H1 (cell line): Measurements from ENCODE around the gene LUZP1. TPM values are rescaled to one million over a fixed set of nuclear protein-coding genes. Genes with fewer than 3 reads are reported as not detected.

Experiments used
- CTCF ChIA-PET: fragments of 300-600 bp; sonication (Branson Sonifier 250); formaldehyde crosslinking; loops from one replicate; lab custom pipeline; 2021; ENCODE audit not compliant: partially characterized antibody; lab: Charles Lee
- POLR2A ChIA-PET: fragments of 300-600 bp; sonication (Branson Sonifier 250); formaldehyde crosslinking; loops from one replicate; lab custom pipeline; 2021; ENCODE audit warnings: inconsistent platforms; ENCODE audit not compliant: partially characterized antibody; lab: Charles Lee
- DNase-seq, 2 experiments: peaks; one replicate each; pipeline versions ENCODE4 v3.0.0 to v3.0.0-alpha.2; 2010 to 2022; ENCODE audit warnings: low spot score in 2 of 2, low read depth in 1 of 2, mixed read lengths in 1 of 2
- FAIRE-seq: peaks from 2 replicates; lab custom pipeline; 2011; peaks lifted over from hg19 to GRCh38; lab: Jason Lieb, UNC
- H2AFZ ChIP-seq: 2 replicates; pipeline ENCODE4 v1.8.1; 2012; ENCODE audit warnings: low read length, inconsistent platforms
- H2AK5ac ChIP-seq: 2 replicates; pipeline ENCODE4 v1.6.1; 2013; ENCODE audit warnings: low read depth, low read length
- H2BK120ac ChIP-seq: replicated peaks from 2 replicates; pipeline ENCODE3; 2013; ENCODE audit warnings: low read depth, low read length, inconsistent platforms
- H2BK12ac ChIP-seq: 2 replicates; pipeline ENCODE4 v1.6.1; 2013; ENCODE audit warnings: low read depth, low read length
- H2BK15ac ChIP-seq: 2 replicates; pipeline ENCODE4 v1.6.1; 2013; ENCODE audit warnings: low read length
- H2BK20ac ChIP-seq: 2 replicates; pipeline ENCODE4 v1.6.1; 2013; ENCODE audit warnings: low read length
- H2BK5ac ChIP-seq: 2 replicates; pipeline ENCODE4 v1.6.1; 2013; ENCODE audit warnings: low read depth, low read length
- H3K14ac ChIP-seq: 2 replicates; pipeline ENCODE4 v1.6.1; 2013; ENCODE audit warnings: inconsistent platforms; ENCODE audit not compliant: insufficient read length
- H3K18ac ChIP-seq: 2 replicates; pipeline ENCODE4 v1.6.1; 2013; ENCODE audit warnings: low read length; ENCODE audit errors: extremely low read depth
- H3K23ac ChIP-seq: 2 replicates; pipeline ENCODE4 v1.6.1; 2013; ENCODE audit warnings: inconsistent platforms; ENCODE audit not compliant: insufficient read length
- H3K23me2 ChIP-seq: 2 replicates; pipeline ENCODE4 v1.6.1; 2013; ENCODE audit warnings: low read depth, low read length
- H3K27ac ChIP-seq: 2 replicates; pipeline ENCODE4 v1.6.1; 2011; ENCODE audit warnings: low read depth, low read length, inconsistent platforms
- H3K27me3 ChIP-seq, 4 experiments: replicated peaks in 1 of 4; 1 replicate in 1 of 4; 2 replicates in 3 of 4; pipeline versions ENCODE4 v1.6.1 to v1.8.1; 2011 to 2013; ENCODE audit warnings: low read length in 3 of 4, mild to moderate bottlenecking in 3 of 4, inconsistent platforms in 2 of 4, mixed read lengths in 2 of 4, moderate library complexity in 1 of 4; ENCODE audit not compliant: control insufficient read depth in 3 of 4, insufficient read depth in 3 of 4; ENCODE audit errors: extremely low read depth in 1 of 4
- H3K36me3 ChIP-seq, 4 experiments: 2 replicates each; pipeline versions ENCODE4 v1.6.1 to v1.8.1; 2011 to 2013; ENCODE audit warnings: mild to moderate bottlenecking in 4 of 4, low read length in 3 of 4, moderate library complexity in 2 of 4, control low read depth in 1 of 4, inconsistent platforms in 1 of 4; ENCODE audit not compliant: insufficient read depth in 4 of 4, control insufficient read depth in 2 of 4
- H3K4ac ChIP-seq: replicated peaks from 2 replicates; pipeline ENCODE3; 2013; ENCODE audit warnings: low read length, low read depth, mixed read lengths, inconsistent platforms; ENCODE audit not compliant: insufficient read length
- H3K4me1 ChIP-seq, 4 experiments: replicated peaks in 1 of 4; 1 replicate in 1 of 4; 2 replicates in 3 of 4; pipeline versions ENCODE4 v1.6.1 to v1.8.1; 2011 to 2013; ENCODE audit warnings: low read length in 3 of 4, inconsistent platforms in 2 of 4, mixed read lengths in 1 of 4; ENCODE audit not compliant: insufficient read depth in 4 of 4, control insufficient read depth in 3 of 4
- H3K4me2 ChIP-seq, 2 experiments: 2 replicates each; pipeline versions ENCODE4 v1.6.1 to v1.8.1; 2011 to 2013; ENCODE audit warnings: low read depth in 2 of 2, low read length in 2 of 2, control low read depth in 1 of 2, inconsistent platforms in 1 of 2, mild to moderate bottlenecking in 1 of 2; ENCODE audit not compliant: insufficient read depth in 1 of 2
- H3K4me3 ChIP-seq, 4 experiments: fragments of 200-600, 300-600 bp in 1 of 4; sonication (generic), shearing (Covaris generic), sonication (Bioruptor Twin) in 1 of 4; 2 replicates each; pipeline versions ENCODE4 v1.5.1 to v1.8.1; 2011 to 2016; ENCODE audit warnings: low read length in 4 of 4, low read depth in 3 of 4, control low read depth in 2 of 4, inconsistent platforms in 2 of 4, mild to moderate bottlenecking in 2 of 4, mixed read lengths in 1 of 4, moderate library complexity in 1 of 4; ENCODE audit not compliant: insufficient read depth in 2 of 4; ENCODE audit errors: extremely low read depth in 1 of 4
- H3K56ac ChIP-seq: replicated peaks from 2 replicates; pipeline ENCODE3; 2013; ENCODE audit warnings: low read depth, mild to moderate bottlenecking, mixed read lengths, low read length, inconsistent platforms; ENCODE audit not compliant: insufficient read length
- H3K79me1 ChIP-seq: 2 replicates; pipeline ENCODE4 v1.6.1; 2013; ENCODE audit warnings: low read depth, low read length, control low read depth
- H3K79me2 ChIP-seq, 2 experiments: 2 replicates each; pipeline versions ENCODE4 v1.6.1 to v1.8.1; 2012 to 2013; ENCODE audit warnings: low read length in 2 of 2, mild to moderate bottlenecking in 2 of 2, inconsistent platforms in 1 of 2; ENCODE audit not compliant: insufficient read depth in 2 of 2, control insufficient read depth in 1 of 2
- H3K9ac ChIP-seq, 4 experiments: replicated peaks in 1 of 4; 1 replicate in 1 of 4; 2 replicates in 3 of 4; pipeline versions ENCODE4 v1.6.1 to v1.8.1; 2011 to 2013; ENCODE audit warnings: low read depth in 3 of 4, low read length in 3 of 4, control low read depth in 2 of 4, mild to moderate bottlenecking in 2 of 4, moderate library complexity in 2 of 4, inconsistent platforms in 1 of 4; ENCODE audit errors: extremely low read depth in 1 of 4
- H3K9me3 ChIP-seq, 2 experiments: 2 replicates each; pipeline versions ENCODE4 v1.6.1 to v1.8.1; 2012 to 2013; ENCODE audit warnings: mild to moderate bottlenecking in 2 of 2, moderate library complexity in 2 of 2, control low read depth in 1 of 2, inconsistent platforms in 1 of 2, low read depth in 1 of 2, low read length in 1 of 2, mixed read lengths in 1 of 2; ENCODE audit not compliant: insufficient read depth in 2 of 2
- H4K20me1 ChIP-seq, 2 experiments: replicated peaks in 1 of 2; 2 replicates each; pipeline versions ENCODE3 to v1.8.1; 2011 to 2013; ENCODE audit warnings: inconsistent platforms in 2 of 2, low read length in 2 of 2, mild to moderate bottlenecking in 1 of 2; ENCODE audit not compliant: insufficient read depth in 2 of 2, control insufficient read depth in 1 of 2
- H4K5ac ChIP-seq: 2 replicates; pipeline ENCODE4 v1.6.1; 2013; ENCODE audit warnings: low read length, low read depth, mixed read lengths, inconsistent platforms; ENCODE audit not compliant: insufficient read length
- H4K8ac ChIP-seq: 2 replicates; pipeline ENCODE4 v1.8.0; 2013; ENCODE audit warnings: mild to moderate bottlenecking, moderate library complexity, low read length, inconsistent platforms; ENCODE audit not compliant: insufficient read depth; ENCODE audit errors: extremely low read depth
- H4K91ac ChIP-seq: replicated peaks from 2 replicates; pipeline ENCODE3; 2013; ENCODE audit warnings: low read length, mixed read lengths, inconsistent platforms; ENCODE audit not compliant: insufficient read length
- BCL11A ChIP-seq, 2 experiments: IDR thresholded peaks; one replicate each; pipeline ENCODE4 v1.6.1; 2011; ENCODE audit warnings: low read depth in 2 of 2, low read length in 2 of 2, mild to moderate bottlenecking in 2 of 2
- CHD1 ChIP-seq: IDR thresholded peaks from 2 replicates; pipeline ENCODE4 v1.6.1; 2012; ENCODE audit warnings: low read depth, low read length, improper control_type of control experiment
- CHD2 ChIP-seq: IDR thresholded peaks from 2 replicates; pipeline ENCODE4 v1.6.1; 2012; ENCODE audit warnings: low read length, improper control_type of control experiment
- CREB1 ChIP-seq: IDR thresholded peaks from 2 replicates; pipeline ENCODE4 v1.6.1; 2012; ENCODE audit warnings: inconsistent platforms
- NANOG ChIP-seq: IDR thresholded peaks from 2 replicates; pipeline ENCODE4 v1.6.1; 2011; ENCODE audit warnings: low read length, low read depth, mild to moderate bottlenecking, inconsistent platforms; ENCODE audit not compliant: insufficient read depth, poor library complexity, severe bottlenecking
- RBBP5 ChIP-seq: IDR thresholded peaks from 2 replicates; pipeline ENCODE4 v1.7.1; 2012; ENCODE audit warnings: low read depth, mild to moderate bottlenecking, inconsistent platforms, low read length, moderate library complexity, borderline replicate concordance
- TAF1 ChIP-seq: IDR thresholded peaks from 2 replicates; pipeline ENCODE4 v1.6.1; 2011; ENCODE audit warnings: mild to moderate bottlenecking, low read depth, low read length
- TAF7 ChIP-seq: optimal IDR thresholded peaks from 2 replicates; pipeline ENCODE3; 2011; ENCODE audit warnings: low read depth, mild to moderate bottlenecking, inconsistent platforms, low read length, moderate library complexity, borderline replicate concordance
- TCF12 ChIP-seq: IDR thresholded peaks from 2 replicates; pipeline ENCODE4 v1.6.1; 2011; ENCODE audit warnings: low read depth, mild to moderate bottlenecking, low read length
- TEAD4 ChIP-seq: IDR thresholded peaks from 2 replicates; pipeline ENCODE4 v1.6.1; 2012; ENCODE audit warnings: low read depth, low read length, inconsistent platforms, mixed read lengths
- polyA plus RNA-seq, 7 experiments: library from polyadenylated mRNA; depleted of rRNA in 3 of 7; stranded (reverse) in 5 of 7; unstranded in 2 of 7; fragments of >200 nt in 5 of 7; fragments of 200-250 nt in 2 of 7; gene quantifications; 1 replicate in 5 of 7; 2 replicates in 1 of 7; 4 replicates in 1 of 7; pipeline versions ENCODE4 v1.2.1 to v1.2.3, GENCODE V29; 2011 to 2013; ENCODE audit warnings: missing spikeins in 2 of 7, mixed read lengths in 2 of 7
- total RNA-seq: library from RNA; stranded (reverse); fragmentation: NEBNext Ultra II Directional; extraction: Animal tissue kit (Norgen Biotek cat#: 25700); gene quantifications from 2 replicates; pipeline ENCODE4 v1.2.1, GENCODE V29; 2021
- TF ChIP-seq, protein P1 (sequence below): IDR thresholded peaks from 2 replicates; pipeline ENCODE4 v1.6.1; 2011; ENCODE audit warnings: low read length, improper control_type of control experiment

LUZP1 gene
- total and polyA plus RNA-seq, 2 of the 8 experiments (the other 6 are each of a cell fraction or from before 2014, with no cell fraction given): 14.0 to 60.5 TPM

DNA sequence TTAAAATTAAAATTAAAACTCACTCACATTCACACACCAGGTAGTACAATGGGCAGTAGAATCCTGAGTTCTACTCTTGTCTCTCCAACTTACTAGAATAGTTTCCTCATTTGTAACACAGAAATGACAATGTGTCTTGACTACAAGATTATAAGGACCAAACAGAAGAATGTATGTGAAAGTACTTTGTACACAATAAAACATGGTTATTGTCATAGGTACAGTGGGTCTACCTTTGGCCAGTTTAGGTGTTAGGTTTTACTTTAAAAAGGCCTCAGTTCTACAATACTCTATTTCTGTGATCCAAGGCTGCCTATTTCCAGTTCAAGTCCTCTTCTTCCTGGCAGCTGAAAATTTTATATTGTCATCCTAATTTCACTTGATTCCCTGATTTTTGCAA, 50.2 kb downstream of the LUZP1 start:
- no peak overlapping the region for H3K4me2 ChIP-seq
- H3K9me3 ChIP-seq: no peaks in the 10 kb centered on the region
- no peaks in the 10 kb centered on the region for H3K36me3 ChIP-seq
- H2BK15ac ChIP-seq: no peak overlapping the region
- no peak overlapping the region for H2BK12ac ChIP-seq
- H3K56ac ChIP-seq: no peak overlapping the region
- no peak overlapping the region for H3K14ac ChIP-seq
- H2AFZ ChIP-seq: no peak overlapping the region
- H3K4ac ChIP-seq: no peak overlapping the region
- H3K4me1 ChIP-seq: peaks cover 0 to 6% (median 3%) of the 10 kb centered on the region in 4 experiments; a peak in 5 of 7 replicates
- no peak for DNase-seq
- CTCF ChIA-PET: interaction anchor here (1.6 to 3.7 kb wide), 3 partner anchors 19 to 66 kb away, joined by 4 to 24 read pairs (median 22); no protein-coding TSS in a partner anchor
- no peak overlapping the region for H3K4me3 ChIP-seq
- H2BK120ac ChIP-seq: no peak overlapping the region
- H2BK20ac ChIP-seq: no peak overlapping the region
- H4K8ac ChIP-seq: no peak overlapping the region
- peaks cover 7% of the 10 kb centered on the region for H3K79me1 ChIP-seq
- H4K5ac ChIP-seq: no peak overlapping the region
- H4K20me1 ChIP-seq: peaks cover 2 to 4% of the 10 kb centered on the region in 2 experiments
- H3K23me2 ChIP-seq: no peaks in the 10 kb centered on the region
- no peak overlapping the region for H2AK5ac ChIP-seq
- H3K27ac ChIP-seq: no peak overlapping the region
- H3K27me3 ChIP-seq: no peaks in the 10 kb centered on the region
- H4K91ac ChIP-seq: no peak overlapping the region
- FAIRE-seq: no peak
- H3K23ac ChIP-seq: no peak overlapping the region
- peaks cover 0 to 86% of the 10 kb centered on the region in 2 experiments; a peak in 2 of 4 replicates for H3K79me2 ChIP-seq
- TF ChIP-seq TEAD4 (no peak), CREB1 (no peak), CHD1 (no peak), TAF1 (no peak), TAF7 (no peak), TCF12 (no peak), BCL11A (IDR thresholded peaks at IDR 0.05; ENCODE audit: low read depth in 2 of 2, low read length in 2 of 2) (no peak), RBBP5 (no peak), NANOG (no peak), CHD2 (no peak)
- TF ChIP-seq, protein P1, sequence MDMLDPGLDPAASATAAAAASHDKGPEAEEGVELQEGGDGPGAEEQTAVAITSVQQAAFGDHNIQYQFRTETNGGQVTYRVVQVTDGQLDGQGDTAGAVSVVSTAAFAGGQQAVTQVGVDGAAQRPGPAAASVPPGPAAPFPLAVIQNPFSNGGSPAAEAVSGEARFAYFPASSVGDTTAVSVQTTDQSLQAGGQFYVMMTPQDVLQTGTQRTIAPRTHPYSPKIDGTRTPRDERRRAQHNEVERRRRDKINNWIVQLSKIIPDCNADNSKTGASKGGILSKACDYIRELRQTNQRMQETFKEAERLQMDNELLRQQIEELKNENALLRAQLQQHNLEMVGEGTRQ: no peak
- no peak overlapping the region for H3K9ac ChIP-seq
- POLR2A ChIA-PET: interaction anchor here (1.1 kb wide), 1 partner anchor 9 kb away, joined by 4 read pairs; no protein-coding TSS in a partner anchor
- H2BK5ac ChIP-seq: no peak overlapping the region
- no peak overlapping the region for H3K18ac ChIP-seq
